Measurements from ENCODE around the gene NDUFS3. TPM values are rescaled to one million over a fixed set of nuclear protein-coding genes. Genes with fewer than 3 reads are reported as not detected.

Gene NDUFS3
- total RNA-seq, 3 donors from 2014 or later (not counting 1 experiment from before 2014, with no cell fraction given), result 114 to 138 (median 115) TPM

DNA sequence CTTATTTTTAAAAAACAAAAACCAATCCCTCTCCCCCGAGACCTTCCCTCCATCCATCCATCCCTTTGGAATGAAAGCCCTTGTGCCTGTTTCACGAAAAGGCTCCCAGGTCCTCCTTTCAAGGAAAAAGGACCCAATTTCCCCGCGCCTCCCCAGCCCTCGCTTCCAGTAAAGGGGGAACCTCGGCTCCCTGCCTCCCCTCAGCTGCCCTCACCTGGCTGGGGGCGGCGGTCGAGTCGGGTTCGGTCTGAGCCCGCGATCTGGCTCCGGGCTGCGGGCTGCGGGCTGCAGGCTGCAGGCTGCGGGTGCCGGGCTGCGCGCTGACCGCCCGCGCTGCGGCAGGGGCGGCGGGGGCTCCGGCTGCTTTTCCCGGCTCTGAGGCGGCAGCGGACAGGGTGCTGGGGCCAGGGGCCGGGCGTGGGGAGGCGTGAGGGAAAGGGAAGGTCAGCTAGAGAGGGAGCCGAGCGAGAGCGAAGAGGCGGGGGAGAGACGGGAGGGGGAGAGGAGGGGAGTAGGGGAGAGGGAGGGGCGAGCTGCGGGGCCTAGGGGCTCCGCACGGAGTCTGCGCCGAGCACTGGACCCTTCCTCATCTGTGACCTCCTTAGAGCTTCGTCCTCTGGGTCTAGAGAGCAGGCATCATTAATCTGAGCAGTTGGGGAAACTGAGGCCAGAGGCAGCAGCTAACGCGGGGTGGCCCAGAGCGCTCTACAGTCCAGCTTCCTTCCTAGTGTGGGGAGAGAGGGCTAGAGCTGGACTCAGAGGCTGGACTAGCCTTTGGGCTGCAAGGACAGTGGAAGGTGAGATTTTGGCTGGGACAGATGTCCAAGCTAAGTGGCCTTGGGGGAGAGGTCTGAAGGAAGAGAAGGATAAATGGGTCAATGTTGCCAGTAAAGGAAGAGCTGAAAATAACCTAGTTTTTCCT lies 15.3 kb downstream of the NDUFS3 start, which contains the start of gene C1QTNF4:
Gene C1QTNF4, minus strand, starts transcription at position 478 of the 922 bp plus-strand sequence. CDS start 3,601 bp downstream, outside the sequence.
- DNase-seq, result no peak

DNA sequence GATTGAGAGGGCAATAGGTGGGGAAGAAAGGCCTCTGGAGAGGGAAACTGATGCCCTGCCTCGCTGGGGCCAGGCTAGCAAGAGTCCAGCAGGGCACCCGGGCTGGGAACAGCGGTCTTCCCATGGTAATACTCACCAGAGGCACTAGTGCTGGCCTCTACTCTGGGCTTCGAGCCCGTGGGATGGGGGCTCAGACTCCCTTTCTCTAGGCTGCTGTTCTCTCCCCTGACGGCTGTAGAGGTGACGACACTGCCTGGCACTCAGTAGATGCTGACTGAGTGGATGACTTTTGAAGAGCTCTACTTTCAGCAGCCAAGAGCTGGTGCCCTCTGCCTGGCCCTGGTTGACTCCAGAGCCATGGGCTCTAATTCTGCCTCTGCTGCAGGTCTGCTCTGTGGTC lies 16.2 kb downstream of the NDUFS3 start:
- intact Hi-C loops (cut with micrococcal nuclease), result no loop called here
- Mint-ChIP-seq H3K36me3 (no peaks in the 10 kb centered on the region), H3K27me3 (ENCODE audit: low read depth in 2 of 2) (peaks cover 19 to 29% of the 10 kb centered on the region in 2 donors), H3K4me1 (no peaks in the 10 kb centered on the region), H3K4me3 (no peak overlapping the region), H3K27ac (no peak overlapping the region), H3K9me3 (no peaks in the 10 kb centered on the region)
- WGBS (ENCODE audit: insufficient coverage), result 88% methylated on average over 7 of the region's 7 CpGs
- no peaks in the 10 kb centered on the region for H3K9me3 ChIP-seq (ENCODE audit: control insufficient read depth, insufficient read depth, low read length)
- DNase-seq (no peak), ATAC-seq (no peak)
- no peak overlapping the region for H3K4me3 ChIP-seq (ENCODE audit: low read length)
- TF ChIP-seq, protein P1, sequence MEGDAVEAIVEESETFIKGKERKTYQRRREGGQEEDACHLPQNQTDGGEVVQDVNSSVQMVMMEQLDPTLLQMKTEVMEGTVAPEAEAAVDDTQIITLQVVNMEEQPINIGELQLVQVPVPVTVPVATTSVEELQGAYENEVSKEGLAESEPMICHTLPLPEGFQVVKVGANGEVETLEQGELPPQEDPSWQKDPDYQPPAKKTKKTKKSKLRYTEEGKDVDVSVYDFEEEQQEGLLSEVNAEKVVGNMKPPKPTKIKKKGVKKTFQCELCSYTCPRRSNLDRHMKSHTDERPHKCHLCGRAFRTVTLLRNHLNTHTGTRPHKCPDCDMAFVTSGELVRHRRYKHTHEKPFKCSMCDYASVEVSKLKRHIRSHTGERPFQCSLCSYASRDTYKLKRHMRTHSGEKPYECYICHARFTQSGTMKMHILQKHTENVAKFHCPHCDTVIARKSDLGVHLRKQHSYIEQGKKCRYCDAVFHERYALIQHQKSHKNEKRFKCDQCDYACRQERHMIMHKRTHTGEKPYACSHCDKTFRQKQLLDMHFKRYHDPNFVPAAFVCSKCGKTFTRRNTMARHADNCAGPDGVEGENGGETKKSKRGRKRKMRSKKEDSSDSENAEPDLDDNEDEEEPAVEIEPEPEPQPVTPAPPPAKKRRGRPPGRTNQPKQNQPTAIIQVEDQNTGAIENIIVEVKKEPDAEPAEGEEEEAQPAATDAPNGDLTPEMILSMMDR (IDR thresholded peaks at IDR 0.05), result no peak
- no peaks in the 10 kb centered on the region for H3K36me3 ChIP-seq (ENCODE audit: control insufficient read depth, insufficient read depth, low read length)
- peaks cover 15% of the 10 kb centered on the region for H3K4me1 ChIP-seq (ENCODE audit: control insufficient read depth, insufficient read depth, low read length)
- no peak overlapping the region for H3K27ac ChIP-seq (ENCODE audit: low read length)
- H3K27me3 ChIP-seq (ENCODE audit: control insufficient read depth, insufficient read depth, low read length), result peaks cover 15% of the 10 kb centered on the region

More for the DNA sequence above, 15.3 kb downstream of the NDUFS3 start, which contains the start of gene C1QTNF4:
- no peak within 1 kb of the TSS for H3K27ac ChIP-seq (ENCODE audit: low read length)
- 7% methylated on average over 48 of the region's 48 CpGs for WGBS (ENCODE audit: insufficient coverage)
- TF ChIP-seq, protein P1 (IDR thresholded peaks at IDR 0.05), result no peak
- peaks cover 15% of the 10 kb centered on the region for H3K4me1 ChIP-seq (ENCODE audit: control insufficient read depth, insufficient read depth, low read length)
- no peaks in the 10 kb centered on the region for H3K9me3 ChIP-seq (ENCODE audit: control insufficient read depth, insufficient read depth, low read length)
- no peak within 1 kb of the TSS for H3K4me3 ChIP-seq (ENCODE audit: low read length)
- H3K27me3 ChIP-seq (ENCODE audit: control insufficient read depth, insufficient read depth, low read length), result peaks cover 15% of the 10 kb centered on the region
- Mint-ChIP-seq H3K36me3 (no peaks in the 10 kb centered on the region), H3K4me3 (no peak within 1 kb of the TSS), H3K27ac (no peak within 1 kb of the TSS), H3K4me1 (no peaks in the 10 kb centered on the region), H3K27me3 (ENCODE audit: low read depth in 2 of 2) (peaks cover 19 to 29% of the 10 kb centered on the region in 2 donors), H3K9me3 (no peaks in the 10 kb centered on the region)
- no peaks in the 10 kb centered on the region for H3K36me3 ChIP-seq (ENCODE audit: control insufficient read depth, insufficient read depth, low read length)
- no peak for ATAC-seq
- intact Hi-C loops (cut with micrococcal nuclease), result no loop called here

DNA sequence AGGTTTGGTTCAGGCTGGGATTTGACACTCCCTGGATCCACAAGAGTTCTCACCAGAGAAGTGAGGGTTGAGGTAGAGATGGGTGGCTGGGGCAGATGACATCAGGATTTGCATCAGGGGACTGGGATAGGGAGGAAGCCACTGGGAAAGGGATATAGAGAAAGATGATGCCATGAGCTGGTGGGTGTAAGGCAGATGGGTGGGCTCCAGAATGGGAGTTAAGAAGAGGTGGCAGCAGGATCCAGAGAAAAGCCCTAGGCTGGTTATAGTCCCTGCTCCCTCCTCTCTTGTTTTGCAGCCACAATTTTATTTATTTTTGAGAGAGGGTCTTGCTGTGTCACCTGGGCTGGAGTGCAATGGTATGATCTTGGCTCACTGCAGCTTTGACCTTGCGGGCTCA lies 17.1 kb downstream of the NDUFS3 start:
- no peak overlapping the region for H3K4me3 ChIP-seq (ENCODE audit: low read length)
- peaks cover 15% of the 10 kb centered on the region for H3K27me3 ChIP-seq (ENCODE audit: control insufficient read depth, insufficient read depth, low read length)
- peaks cover 15% of the 10 kb centered on the region for H3K4me1 ChIP-seq (ENCODE audit: control insufficient read depth, insufficient read depth, low read length)
- DNase-seq (no peak), ATAC-seq (no peak)
- TF ChIP-seq, protein P1 (IDR thresholded peaks at IDR 0.05), result no peak
- no peak overlapping the region for H3K4me3 Mint-ChIP-seq
- H3K36me3 Mint-ChIP-seq, result no peaks in the 10 kb centered on the region
- 94% methylated on average over 1 of the region's 1 CpG for WGBS (ENCODE audit: insufficient coverage)
- H3K9me3 ChIP-seq (ENCODE audit: control insufficient read depth, insufficient read depth, low read length), result no peaks in the 10 kb centered on the region
- no peak overlapping the region for H3K27ac Mint-ChIP-seq
- H3K27ac ChIP-seq (ENCODE audit: low read length), result no peak overlapping the region
- H3K4me1 Mint-ChIP-seq, result no peaks in the 10 kb centered on the region
- no peaks in the 10 kb centered on the region for H3K36me3 ChIP-seq (ENCODE audit: control insufficient read depth, insufficient read depth, low read length)
- no peaks in the 10 kb centered on the region for H3K9me3 Mint-ChIP-seq
- intact Hi-C loops (cut with micrococcal nuclease), result no loop called here
- H3K27me3 Mint-ChIP-seq (ENCODE audit: low read depth in 2 of 2), result peaks cover 19 to 29% of the 10 kb centered on the region in 2 donors

Measured in natural killer cell (primary cell).